Activated B cell treated with CpG ODN at 0.5 μM for 24 hours (primary cell): Measurements from ENCODE around the gene RBMXL2. TPM values are rescaled to one million over a fixed set of nuclear protein-coding genes. Genes with fewer than 3 reads are reported as not detected.

Experiments used
- ATAC-seq: fragments of 200-7000 bp; cut with Tn5 transposase; one replicate; pipeline ENCODE4 v1.10.0; 2021; ENCODE audit warnings: low read depth, mild to moderate bottlenecking, moderate library complexity
- CTCF ChIA-PET: fragments of 350-600 bp; sonication (Branson Sonifier 250); formaldehyde crosslinking; loops from one replicate; lab custom pipeline; 2021; ENCODE audit warnings: antibody characterized with exemption; lab: Charles Lee
- POLR2A ChIA-PET: fragments of 350-600 bp; sonication (Branson Sonifier 250); formaldehyde crosslinking; loops from one replicate; lab custom pipeline; 2021; ENCODE audit warnings: antibody characterized with exemption; lab: Charles Lee
- DNase-seq: peaks from one replicate; pipeline ENCODE4 v3.0.0; 2022
- H3K27ac Mint-ChIP-seq: one replicate; pipeline ENCODE4 v1.8.0; 2020; ENCODE audit warnings: mixed read lengths
- H3K27me3 Mint-ChIP-seq: one replicate; pipeline ENCODE4 v1.8.0; 2021; ENCODE audit warnings: mixed read lengths
- H3K36me3 Mint-ChIP-seq: one replicate; pipeline ENCODE4 v1.8.0; 2021; ENCODE audit warnings: low read depth, mixed read lengths
- H3K4me1 Mint-ChIP-seq: one replicate; pipeline ENCODE4 v1.8.0; 2021; ENCODE audit warnings: mixed read lengths
- H3K4me3 Mint-ChIP-seq: one replicate; pipeline ENCODE4 v1.8.0; 2020; ENCODE audit warnings: mild to moderate bottlenecking, mixed read lengths
- H3K9me3 Mint-ChIP-seq: one replicate; pipeline ENCODE4 v1.8.0; 2020; ENCODE audit warnings: mixed read lengths
- CTCF ChIP-seq: fragments of 200-600 bp; IDR thresholded peaks from one replicate; pipeline ENCODE4 v1.8.0; 2022; ENCODE audit warnings: antibody characterized with exemption, mild to moderate bottlenecking
- intact Hi-C: fragments of 100-400 bp; cut with micrococcal nuclease; formaldehyde crosslinking; loops from one replicate; pipeline ENCODE4 v1.15.1; 2024
- total RNA-seq: library from RNA; stranded (reverse); gene quantifications from 2 replicates; pipeline ENCODE4 v1.2.3, GENCODE V29; 2022

RBMXL2 gene
- total RNA-seq, 1 donor from 2014 or later = not detected

- Mint-ChIP-seq H3K27ac (no peak overlapping the region), H3K4me1 (no peaks in the 10 kb centered on the region), H3K36me3 (no peaks in the 10 kb centered on the region), H3K27me3 (no peaks in the 10 kb centered on the region), H3K4me3 (no peak overlapping the region), H3K9me3 (no peaks in the 10 kb centered on the region)
- ATAC-seq (no peak), DNase-seq (no peak)
- intact Hi-C loops = no loop called here
- ChIA-PET CTCF (no interaction called here), POLR2A (no interaction called here)
- TF ChIP-seq CTCF = no peak
These were observed 27.9 kb upstream of the RBMXL2 start for GRCh38 chr11:7060868-7061267.

GRCh38 chr11:7062534-7062933, 26.3 kb upstream of the RBMXL2 start:
- H3K27me3 Mint-ChIP-seq = no peaks in the 10 kb centered on the region
- intact Hi-C loops = no loop called here
- H3K4me3 Mint-ChIP-seq = no peak overlapping the region
- no peaks in the 10 kb centered on the region for H3K36me3 Mint-ChIP-seq
- DNase-seq = no peak
- ChIA-PET POLR2A (no interaction called here), CTCF (no interaction called here)
- TF ChIP-seq CTCF = no peak
- H3K9me3 Mint-ChIP-seq = peaks cover 3% of the 10 kb centered on the region
- H3K4me1 Mint-ChIP-seq = no peaks in the 10 kb centered on the region
- no peak for ATAC-seq
- no peak overlapping the region for H3K27ac Mint-ChIP-seq

DNA sequence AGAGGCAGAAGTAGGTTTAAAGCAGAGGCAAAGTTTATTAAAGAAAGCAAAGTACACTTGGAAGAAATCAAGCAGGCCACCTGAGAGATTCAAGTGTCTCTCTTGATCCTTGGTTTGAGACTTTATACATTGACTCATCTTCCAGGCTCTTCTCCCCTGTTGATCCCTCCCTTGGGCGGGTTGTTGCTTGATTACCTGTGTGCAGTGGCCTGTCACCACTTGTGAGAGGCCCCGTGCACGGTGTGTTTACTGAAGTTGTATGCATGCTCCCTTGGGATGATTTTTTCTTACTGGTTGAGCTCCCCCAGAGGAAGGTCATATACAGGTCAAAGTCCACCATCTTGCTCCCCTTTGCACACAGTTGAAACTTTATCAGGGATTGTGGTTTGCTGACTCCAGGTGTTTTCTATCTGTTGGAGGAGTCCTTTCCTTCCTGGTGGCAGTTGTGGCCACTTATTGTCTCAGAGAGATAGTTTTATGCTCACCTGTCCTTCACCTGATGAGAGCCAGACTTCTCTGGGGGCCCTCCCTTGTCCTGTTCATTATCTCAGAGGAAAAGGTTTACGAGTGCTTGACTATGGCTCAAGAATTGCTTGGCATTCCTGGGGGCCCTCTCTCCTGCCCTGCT, 16.3 kb upstream of the RBMXL2 start:
- intact Hi-C loops = no loop called here
- POLR2A ChIA-PET = no interaction called here
- TF ChIP-seq CTCF = no peak
- ATAC-seq = no peak
- no peak overlapping the region for H3K4me3 Mint-ChIP-seq
- CTCF ChIA-PET = no interaction called here
- no peaks in the 10 kb centered on the region for H3K4me1 Mint-ChIP-seq
- H3K9me3 Mint-ChIP-seq = no peaks in the 10 kb centered on the region
- no peak for DNase-seq
- no peaks in the 10 kb centered on the region for H3K36me3 Mint-ChIP-seq
- peaks cover 2% of the 10 kb centered on the region for H3K27me3 Mint-ChIP-seq
- H3K27ac Mint-ChIP-seq = no peak overlapping the region

DNA sequence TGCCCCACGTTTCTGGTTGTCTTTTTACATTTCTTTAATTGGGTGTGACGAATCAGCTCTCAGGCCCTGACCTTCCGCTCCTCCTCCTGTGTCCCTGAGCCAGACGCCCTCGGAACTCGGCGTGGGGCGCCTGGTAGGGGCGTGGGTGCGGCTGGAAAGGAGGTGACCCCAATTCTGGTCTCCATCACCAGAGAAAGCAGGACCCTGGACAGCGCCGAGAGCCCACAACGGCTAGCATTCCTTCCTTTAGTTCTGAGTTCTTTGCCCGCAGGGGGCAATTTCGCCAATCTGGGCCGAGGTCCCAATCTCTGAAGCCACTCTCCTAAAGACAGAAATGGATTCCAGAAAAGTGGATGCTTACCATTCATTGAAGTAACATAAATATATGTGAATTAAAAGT, 11.7 kb upstream of the RBMXL2 start:
- TF ChIP-seq CTCF = no peak
- Mint-ChIP-seq H3K4me3 (no peak overlapping the region), H3K27me3 (no peaks in the 10 kb centered on the region), H3K27ac (no peak overlapping the region), H3K4me1 (no peaks in the 10 kb centered on the region), H3K36me3 (no peaks in the 10 kb centered on the region), H3K9me3 (peaks cover 9% of the 10 kb centered on the region)
- intact Hi-C loops = no loop called here
- CTCF ChIA-PET = no interaction called here
- DNase-seq (no peak), ATAC-seq (no peak)
- POLR2A ChIA-PET = no interaction called here

DNA sequence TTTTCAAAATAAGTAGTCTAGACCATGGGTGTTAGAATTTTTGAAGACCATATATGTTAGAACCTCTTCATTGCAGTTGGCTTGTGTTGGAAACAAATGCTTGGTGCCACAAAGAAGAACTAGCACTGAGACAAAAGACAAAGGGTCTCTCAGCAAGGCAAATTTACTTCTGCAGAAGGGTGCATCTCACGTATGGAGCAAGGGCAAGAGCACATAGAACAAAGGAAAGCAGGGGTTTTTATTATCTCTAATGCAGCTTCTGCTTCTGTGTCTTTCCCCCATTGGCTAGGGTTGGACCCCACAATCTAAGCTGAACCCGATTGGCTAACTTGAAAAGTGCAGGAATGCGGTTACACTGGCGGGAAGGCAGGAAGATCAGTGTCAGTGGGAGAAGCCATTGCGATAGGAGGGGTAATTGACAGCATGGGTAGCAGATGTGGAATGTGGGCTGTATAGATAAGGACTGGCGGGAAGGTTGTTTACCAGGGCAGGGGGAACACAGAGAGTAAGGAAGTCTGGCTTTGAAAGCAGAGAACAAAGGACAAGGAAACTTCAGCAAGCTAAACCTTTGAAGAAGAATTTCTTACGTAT, 9.2 kb upstream of the RBMXL2 start:
- Mint-ChIP-seq H3K9me3 (peaks cover 9% of the 10 kb centered on the region), H3K27me3 (peaks cover 5% of the 10 kb centered on the region), H3K4me1 (no peaks in the 10 kb centered on the region), H3K27ac (no peak overlapping the region), H3K36me3 (no peaks in the 10 kb centered on the region), H3K4me3 (no peak overlapping the region)
- POLR2A ChIA-PET = no interaction called here
- TF ChIP-seq CTCF = no peak
- no peak for DNase-seq
- intact Hi-C loops = no loop called here
- ATAC-seq = no peak
- CTCF ChIA-PET = no interaction called here
